CD4-positive, alpha-beta T cell treated with Interleukin-4 for 1 hour (primary cell): Measurements from ENCODE around the gene PCBP4.
"Not testable (repeated sequence)": the region's sequence is repeated elsewhere in the genome, so short reads cannot be mapped to it uniquely, and the experiment has no call there.

Source experiments
- DNase-seq, 2 donors: peaks; one replicate each; pipeline ENCODE4 v3.0.0-alpha.2; 2020 to 2022

The PCBP4 gene

DNA sequence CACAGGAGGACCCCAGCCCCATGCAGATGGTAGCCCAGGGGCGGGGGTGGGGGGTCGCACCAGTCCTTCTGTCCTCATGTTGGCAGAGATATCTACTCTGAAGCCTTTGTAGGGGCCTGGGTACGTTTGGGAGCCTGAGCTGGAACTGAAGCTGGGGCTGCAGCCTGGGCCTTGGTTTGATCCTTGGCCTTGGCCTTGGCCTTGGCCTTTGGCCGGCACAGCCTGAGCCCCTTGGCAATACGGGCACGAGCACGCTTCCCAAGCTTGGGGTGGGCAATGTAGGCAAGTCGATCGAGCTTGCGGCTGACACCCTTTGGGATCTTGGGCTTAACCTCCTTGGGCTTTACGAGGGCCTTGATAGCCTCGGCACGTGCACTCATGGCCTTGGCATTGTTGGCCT, 26.4 kb upstream of the PCBP4 start:
- not testable (repeated sequence) for DNase-seq

DNA sequence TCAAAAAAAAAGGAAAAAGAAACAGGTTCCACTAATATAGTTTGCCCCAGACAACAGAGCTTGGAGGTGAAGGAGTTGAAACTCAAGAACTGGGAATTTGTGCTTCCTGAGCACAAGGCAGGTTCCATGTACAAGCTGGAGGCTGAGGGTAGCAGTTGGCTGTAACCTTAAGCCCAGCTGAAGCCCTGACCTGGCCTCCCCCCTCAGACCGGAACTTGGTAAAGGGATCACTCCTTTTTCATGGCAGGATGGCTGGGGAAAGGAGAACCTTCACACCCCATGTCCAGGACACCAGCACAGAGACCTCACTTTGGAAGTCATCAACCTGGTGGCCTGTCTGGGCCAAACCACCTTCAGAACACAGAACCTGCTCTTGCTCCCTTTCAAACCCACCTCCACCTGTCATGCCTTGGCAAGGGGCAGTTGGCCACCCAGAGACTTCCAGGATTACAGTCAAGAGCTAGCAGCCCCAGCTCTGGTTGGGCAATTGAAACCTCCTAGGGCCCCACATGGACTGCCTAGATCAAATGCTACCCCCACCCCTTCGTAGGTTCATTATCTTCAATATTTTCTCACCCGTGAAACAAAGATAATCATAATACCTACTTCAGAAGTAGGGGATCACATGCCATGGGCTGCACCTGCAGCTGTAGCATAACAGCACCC, 24.9 kb upstream of the PCBP4 start:
- no peak for DNase-seq

DNA sequence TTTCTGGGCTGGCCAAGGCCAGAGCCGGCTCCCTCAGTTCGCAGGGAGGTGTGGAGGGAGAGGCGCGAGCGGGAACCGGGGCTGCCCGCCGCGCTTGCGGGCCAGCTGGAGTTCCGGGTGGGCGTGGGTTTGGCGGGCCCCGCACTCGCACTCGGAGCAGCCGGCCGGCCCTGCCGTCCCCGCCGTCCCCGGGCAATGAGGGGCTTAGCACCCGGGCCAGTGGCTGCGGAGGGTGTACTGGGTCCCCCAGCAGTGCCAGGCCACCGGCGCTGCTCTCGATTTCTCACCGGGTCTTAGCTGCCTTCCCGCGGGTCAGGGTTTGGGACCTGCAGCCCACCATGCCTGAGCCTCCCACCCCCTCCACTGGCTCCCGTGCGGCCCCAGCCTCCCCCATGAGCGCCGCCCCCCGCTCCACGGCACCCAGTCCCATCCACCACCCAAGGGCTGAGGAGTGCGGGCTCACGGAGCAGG, 23.3 kb upstream of the PCBP4 start:
- not testable (repeated sequence) for DNase-seq

DNA sequence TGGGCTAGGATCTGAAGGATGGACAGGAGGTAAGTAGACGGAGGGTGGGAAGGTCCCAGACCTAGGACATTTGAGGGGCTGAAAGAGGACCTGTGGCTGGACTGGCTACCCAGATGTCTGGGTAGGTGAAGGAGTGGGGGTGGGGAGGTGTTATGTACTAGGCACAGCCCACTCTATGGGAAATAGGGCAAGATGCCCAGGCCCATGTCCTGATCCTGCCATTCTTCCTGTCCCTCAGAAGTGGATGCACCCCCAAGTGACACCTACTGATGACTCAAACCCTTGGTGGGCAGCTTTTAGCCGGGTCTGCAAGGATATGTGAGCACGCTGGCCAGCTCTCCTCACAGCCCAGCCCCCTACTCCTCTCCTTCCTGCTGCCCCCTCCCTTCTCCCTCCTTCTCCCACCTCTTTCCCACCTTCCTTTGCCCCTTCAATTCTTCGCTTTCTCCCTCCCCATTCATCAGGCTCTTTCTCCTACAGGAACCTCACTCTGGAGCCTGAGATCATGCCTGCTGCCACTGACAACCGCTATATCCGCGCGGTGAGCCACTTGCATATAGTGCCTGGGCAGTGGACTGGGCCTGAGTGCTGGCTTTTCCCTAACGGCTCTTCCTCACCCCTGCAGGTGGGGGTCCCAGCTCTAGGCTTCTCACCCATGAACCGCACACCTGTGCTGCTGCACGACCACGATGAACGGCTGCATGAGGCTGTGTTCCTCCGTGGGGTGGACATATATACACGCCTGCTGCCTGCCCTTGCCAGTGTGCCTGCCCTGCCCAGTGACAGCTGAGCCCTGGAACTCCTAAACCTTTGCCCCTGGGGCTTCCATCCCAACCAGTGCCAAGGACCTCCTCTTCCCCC, 21.3 kb upstream of the PCBP4 start:
- DNase-seq, result no peak

DNA sequence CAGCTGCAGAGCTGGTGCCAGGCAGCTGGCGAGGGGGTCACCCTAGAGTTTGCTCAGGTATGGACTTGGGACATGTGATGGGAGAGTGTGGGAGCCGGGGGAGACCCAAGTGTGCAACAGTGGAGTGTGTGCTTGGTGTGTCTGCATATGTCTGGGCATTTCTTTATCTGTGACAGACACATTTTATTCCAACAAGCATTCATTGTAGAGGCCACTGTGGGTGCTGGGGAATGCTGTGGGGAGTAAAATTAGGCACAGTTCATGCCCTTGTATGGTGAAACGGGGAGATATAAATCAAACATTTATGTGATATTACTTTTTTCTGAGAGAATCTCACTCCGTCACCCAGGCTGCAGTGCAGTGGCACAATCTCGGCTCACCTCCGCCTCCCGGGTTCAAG, 20.3 kb upstream of the PCBP4 start:
- no peak for DNase-seq

DNA sequence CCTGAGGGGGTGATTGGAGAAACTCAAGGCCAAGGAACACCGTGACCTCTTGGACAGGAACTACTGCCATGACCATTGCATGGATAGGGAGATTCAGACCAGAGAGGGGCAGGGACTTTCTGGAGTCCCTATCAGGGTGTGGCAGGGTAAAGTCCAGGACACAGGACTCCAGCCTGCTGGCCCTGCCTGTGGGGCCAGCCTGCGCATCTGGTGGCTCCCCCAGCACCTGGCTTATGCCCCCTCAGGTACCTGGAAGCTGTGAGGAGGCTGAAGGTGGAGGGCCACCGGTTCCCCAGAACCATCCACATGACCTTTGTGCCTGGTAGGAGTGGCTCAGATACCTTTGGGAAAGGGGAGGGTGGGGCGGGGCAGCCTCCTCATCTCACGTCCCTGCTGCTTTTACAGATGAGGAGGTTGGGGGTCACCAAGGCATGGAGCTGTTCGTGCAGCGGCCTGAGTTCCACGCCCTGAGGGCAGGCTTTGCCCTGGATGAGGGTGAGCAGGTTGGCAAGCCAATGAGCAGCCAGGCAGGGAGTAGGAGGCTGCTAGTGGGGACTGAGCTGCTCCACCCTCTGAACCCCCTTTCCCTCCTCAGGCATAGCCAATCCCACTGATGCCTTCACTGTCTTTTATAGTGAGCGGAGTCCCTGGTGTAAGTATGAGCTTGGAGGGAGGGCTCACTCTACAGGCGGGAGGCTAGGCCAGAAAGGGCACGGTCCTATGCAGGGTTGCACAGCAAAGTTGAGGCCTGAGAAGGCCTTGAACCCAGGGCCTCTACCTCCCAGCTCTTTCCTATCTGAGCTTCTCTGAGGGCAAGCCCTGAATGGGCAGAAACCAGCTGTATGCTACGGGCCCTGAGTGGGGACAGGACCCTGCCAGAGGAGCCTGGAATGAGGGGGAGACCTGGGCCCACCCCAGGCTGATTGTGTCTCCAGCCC, 19.0 kb upstream of the PCBP4 start:
- no peak for DNase-seq

DNA sequence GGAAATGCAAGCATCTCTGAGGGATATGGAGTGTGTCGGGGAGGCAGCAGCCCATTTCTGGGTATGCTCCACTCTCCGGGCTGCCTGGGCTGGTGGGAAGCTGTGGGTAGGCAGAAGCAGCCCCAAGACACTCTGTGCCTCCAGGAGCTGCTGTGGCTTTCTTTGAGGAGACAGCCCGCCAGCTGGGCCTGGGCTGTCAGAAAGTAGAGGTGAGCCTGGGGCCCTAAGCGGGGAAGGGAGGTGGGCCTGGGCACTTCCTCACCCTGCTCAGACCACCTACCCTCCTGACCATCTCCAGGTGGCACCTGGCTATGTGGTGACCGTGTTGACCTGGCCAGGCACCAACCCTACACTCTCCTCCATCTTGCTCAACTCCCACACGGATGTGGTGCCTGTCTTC, 17.8 kb upstream of the PCBP4 start:
- DNase-seq, result no peak

DNA sequence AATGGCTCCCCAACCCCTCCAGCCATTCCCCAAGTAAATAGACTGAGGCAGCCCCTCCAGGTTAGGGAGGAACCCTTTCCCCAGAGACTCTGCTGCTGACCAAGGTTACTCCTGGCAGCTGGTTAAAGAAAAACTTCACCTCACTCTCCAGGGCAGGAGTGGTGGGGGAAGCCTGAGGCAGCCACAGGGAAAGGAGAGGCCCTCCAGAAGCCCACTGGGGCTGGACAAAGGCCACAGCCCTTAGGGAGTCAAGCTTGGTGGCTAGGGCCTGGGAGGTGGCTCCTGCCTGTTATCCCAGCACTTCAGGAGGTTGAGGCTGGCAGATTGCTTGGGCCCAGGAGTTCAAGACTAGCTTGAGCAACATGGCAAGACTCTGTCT, 17.0 kb upstream of the PCBP4 start:
- DNase-seq, result no peak

DNA sequence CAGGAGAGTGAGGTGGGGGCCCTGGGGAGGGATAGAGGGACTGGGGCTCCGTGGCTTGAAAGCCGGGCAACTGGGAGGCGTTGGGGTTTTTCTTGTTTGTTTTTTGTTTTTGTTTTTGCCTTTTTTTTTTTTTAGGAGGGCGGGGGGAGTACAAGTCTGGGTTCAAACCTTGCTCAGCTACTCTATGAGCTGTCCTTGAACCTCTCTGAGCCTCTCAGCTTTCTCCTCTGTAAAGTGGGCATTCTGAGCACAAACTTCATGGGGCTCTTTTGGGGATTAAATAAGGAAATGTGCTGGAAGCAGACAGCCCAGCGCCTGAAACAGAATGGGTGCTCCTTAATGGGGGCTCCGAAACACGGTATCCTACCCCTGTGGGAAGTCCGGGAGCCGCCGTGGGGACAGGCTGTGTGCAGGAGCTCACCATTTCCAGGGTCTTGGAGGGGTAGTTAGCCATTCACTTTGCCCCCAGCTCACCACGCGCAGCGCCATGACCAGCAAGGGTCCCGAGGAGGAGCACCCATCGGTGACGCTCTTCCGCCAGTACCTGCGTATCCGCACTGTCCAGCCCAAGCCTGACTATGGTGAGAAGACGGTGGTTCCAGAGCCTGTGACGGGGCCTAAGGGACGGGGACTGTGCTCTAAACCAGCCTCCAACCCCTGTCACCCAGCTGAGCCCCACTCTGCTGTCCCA, 16.5 kb upstream of the PCBP4 start:
- DNase-seq, result no peak

DNA sequence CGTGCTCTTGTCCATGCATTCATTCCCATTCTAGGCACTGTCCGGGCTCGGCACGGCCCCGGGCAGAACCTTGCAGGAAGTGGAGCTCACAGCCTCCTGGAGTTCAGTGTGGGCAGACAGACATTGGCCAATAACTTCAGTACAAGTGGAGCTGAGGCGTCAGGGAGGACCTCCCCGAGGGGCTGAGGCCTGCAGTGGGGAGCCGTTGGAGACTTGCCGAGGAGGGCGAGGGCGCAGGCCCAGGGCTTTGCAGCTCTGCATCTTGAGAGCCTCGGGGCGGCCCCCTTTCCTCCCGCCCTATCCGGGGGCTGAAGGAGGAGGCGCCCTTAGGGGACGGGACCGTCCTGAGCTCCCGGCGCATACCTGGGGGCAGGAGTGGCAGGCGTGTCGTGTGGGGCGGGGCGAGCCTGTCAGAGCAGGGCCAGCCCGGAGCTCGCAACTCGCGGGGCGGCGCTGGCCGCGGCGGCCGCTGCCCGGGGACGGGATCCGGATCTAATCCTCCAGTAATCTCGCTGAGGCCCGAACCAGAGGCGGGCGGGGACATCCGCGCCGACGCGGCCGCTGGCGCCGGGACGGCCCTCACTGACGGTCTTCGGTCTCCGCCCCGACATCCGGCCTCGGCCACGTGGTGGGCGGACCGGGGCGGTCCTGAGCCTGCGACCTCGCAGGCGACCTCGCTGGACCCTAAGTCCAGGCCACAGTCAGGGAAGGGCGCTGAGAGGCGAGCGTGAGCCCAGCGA, 15.8 kb upstream of the PCBP4 start, which contains the start of gene ACY1:
Gene ACY1 (plus strand): TSS at position 698 of the 740 bp plus-strand sequence. CDS start 530 bp downstream, outside the sequence.
- DNase-seq, result peak; percentile 60 to 77

DNA sequence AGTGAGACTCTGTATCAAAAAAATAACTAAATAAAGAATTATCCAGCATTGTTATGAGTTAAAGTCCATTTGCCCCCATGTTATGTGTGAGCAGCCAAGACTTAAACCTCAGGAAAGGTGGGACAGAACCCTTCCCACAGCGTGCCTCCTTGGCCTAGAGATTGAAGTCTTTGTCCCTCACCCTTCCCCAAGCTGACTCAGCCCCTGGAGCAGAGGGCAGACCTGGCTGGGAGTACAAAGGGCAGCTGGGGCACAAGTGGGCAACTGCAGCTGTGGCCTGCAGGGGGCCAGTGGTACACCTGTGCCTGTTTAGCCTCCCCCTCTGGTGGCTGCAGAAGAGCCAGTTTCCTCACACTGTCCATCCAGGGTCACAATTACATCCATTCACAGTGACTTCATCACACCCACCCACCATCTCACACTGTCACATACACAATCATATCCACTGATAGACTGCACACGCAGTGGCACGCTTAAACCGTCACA, 15.1 kb upstream of the PCBP4 start:
- peak; percentile 20 to 26 for DNase-seq

DNA sequence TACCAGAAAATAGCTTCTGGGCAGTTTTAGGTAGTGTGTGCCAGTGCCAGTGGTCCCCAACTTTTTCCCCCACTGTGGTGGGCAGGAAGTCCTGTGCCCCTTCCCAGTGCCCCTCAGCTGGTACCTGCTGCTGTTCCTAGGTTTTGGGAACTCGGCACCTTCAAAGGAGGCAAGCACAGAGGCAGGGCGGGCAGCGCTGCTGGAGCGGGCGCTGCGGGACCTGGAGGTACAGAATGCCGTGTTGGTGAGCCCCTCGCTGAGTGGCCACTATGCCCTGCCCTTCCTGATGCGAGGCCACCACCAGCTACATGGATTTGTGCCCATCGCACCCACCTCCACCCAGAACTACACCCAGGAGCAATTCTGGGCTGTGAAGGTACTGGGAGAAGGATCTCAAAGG, 13.0 kb upstream of the PCBP4 start:
- no peak for DNase-seq

DNA sequence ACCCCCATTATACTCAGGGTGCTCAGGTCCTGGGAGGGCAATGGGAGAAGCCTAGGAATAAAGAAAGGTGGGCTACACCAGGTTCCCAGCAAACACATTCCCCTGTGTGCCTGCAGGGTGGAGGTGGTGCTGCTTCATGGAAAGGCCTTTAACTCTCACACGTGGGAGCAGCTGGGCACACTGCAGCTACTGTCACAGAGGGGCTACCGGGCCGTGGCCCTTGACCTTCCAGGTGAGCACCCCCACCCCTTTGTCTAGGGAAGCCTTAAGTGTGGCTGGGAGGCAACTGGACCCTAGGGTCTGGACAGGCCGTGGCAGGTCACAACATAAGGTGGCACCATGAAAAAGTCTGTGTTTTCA, 10.9 kb upstream of the PCBP4 start:
- DNase-seq, result no peak

DNA sequence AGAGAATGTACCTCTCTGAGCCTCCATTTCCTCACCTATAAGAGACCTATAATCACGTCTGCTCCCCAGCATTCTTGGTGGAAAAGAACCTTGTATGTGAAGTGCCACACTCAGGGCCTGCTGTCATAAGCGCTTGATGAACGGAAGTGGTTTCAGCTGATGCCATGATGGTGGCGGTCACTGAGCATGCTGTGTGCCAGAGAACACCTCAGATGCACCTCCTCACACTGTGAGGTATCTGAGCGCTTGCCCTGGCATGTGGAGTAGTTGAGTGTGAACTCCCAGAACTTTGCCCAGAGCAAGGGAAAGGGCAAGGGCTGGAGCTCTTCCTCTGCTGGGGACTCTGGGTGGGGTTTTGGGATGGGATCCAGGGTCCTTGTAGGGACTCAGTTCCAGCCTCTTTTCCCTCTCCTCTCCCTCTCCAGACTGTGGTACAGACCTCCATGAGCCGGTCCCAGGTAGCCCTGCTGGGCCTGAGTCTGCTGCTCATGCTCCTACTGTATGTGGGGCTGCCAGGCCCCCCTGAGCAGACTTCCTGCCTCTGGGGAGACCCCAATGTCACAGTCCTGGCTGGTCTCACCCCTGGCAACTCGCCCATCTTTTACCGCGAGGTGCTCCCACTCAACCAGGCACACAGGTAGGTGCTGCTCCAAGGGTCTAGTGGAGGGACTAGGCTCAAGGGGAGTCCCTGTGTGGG, 10.3 kb upstream of the PCBP4 start:
- peak; percentile 23 to 49 for DNase-seq

DNA sequence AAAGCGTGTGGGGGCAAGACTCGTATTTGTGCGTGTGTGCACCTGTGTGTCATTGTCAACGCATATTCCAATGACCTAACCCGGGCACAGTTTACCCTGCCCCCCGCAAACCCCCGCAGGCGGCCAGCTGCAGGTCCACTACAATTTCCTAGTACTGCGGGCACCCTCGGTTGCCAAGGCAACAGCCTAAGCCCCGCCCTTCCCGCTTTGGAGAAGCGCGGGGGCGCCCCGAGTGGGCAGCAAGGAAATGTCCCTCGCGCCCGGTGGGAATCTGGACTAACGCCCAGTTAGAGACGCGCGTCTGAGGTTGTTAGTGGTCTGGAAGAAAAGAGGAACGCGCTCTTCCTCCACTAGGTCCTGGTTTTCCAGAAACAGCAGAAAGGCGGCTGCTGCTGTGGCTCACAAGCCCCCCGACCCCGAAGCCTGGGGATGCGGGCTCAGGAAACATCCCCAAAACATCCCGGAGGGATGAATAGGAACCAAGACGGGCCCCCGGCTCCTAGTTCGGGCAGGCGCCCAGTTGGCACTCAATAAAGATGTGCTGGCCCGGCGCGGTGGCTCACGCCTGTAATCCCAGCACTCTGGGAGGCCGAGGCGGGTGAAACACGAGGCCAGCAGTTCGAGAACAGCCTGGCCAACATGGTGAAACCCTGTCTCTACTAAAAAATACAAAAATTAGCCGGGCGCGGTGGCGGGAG, 8.7 kb upstream of the PCBP4 start:
- DNase-seq, result peak; percentile 41 to 44

DNA sequence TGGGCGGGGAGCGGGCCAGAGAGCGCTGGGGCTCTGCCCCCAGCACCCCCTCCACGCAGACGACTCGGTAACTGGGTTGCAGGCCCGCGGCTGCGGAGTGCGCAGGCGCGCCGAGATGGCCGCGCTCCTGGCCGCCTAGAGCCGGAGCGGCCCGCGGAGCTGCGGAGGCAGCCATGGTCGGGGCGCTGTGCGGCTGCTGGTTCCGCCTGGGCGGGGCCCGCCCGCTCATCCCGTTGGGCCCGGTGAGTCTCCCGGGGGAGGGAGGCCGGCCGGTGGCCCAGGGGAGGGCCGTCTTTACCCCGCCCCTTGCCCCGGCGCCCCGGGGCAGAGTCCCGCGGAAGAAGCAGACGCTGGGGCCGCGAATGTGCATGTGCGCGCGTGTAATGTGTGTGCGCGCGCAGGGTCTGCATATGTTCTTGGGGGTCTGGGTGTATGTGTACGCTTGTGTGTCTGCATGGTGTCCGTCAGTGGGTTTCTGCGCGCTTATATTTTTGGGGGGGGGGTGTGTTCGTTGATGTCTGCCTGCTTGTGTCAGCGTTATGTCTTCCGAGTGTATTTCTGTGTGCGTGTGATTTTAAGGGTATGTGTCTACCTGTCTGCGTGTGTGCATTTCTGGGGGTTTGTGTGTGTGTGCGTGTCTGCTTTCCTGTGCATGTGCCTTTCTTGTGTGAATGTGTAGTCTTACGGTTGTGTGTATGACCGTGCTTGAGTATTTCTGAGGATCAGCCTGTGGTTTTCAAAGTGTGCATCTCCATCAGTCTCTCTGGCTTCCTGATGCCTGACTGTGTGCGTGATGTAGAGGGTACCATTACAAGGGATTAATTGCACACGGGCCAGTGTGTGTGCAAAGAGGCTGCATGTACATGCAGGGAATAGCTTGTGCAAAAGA, 8.0 kb upstream of the PCBP4 start, which contains the start of gene ABHD14A:
Gene ABHD14A (plus strand): TSS at position 102 of the 889 bp plus-strand sequence. CDS start 72 bp downstream, at position 174.
- DNase-seq, result peak; percentile 79 to 84

DNA sequence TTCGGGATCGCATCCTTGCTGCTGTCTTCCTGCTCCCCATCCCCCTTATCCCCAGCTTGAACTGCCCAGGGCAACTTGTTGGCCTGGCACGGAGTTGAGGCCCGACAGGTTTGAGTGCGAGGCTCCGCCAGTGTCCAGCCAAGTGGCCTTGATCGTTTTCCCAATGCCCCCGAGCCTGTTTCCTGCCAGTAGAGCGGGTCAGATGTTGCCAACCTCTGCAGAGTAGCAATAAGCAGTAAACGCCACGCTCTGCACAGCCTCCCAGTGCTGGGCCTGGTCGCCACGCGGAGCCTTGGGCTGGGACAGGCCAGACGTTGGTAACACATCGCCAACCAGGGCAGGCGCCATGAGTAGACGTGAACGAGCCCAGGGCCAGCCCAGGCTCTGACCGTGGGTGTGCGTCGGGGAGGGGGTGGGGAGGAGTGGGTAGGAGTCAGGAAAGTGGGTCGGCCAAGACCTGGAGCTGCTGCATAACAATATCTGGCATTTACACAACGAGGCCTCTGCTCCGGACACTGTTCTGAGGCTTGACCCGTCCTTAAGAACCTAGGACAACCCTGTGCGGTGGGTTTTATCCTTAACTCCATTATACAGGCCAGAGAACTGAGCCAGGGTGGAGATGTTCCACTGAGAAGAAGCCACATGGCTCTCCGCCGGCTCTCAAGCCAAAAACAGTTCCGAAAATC, 7.2 kb upstream of the PCBP4 start:
- no peak for DNase-seq

DNA sequence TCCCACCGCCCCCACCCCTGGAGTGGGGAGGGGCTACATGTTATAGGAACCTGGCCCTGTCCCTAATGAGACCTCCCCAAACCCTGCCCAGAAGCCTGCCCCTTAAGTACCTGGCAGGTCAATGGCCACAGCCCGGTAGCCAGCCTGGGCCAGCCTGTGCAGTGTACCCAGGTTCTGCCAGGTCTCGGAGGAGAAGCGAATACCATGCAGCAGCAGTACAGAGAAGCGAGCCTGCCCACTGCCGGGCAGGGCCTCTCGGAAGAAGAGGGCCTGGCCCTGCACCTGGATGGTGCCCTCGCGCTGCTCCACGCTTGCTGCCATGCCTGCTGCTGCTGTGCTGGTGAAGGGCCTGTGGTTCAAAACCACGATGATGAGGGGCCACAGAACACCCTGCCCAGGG, 4.1 kb upstream of the PCBP4 start:
- DNase-seq, result no peak
